Spleen (tissue), 7 donors: ENCODE measurements around the gene UBP1.

Experiments
- CTCF ChIP-seq, 11 experiments: fragments of 200-600 bp in 7 of 11; fragments of 450-650 bp in 4 of 11; sonication (generic) in 4 of 11; IDR thresholded peaks in 8 of 11; conservative IDR thresholded peaks in 3 of 11; 1 replicate in 7 of 11; 2 replicates in 4 of 11; pipeline versions ENCODE4 v1.4.0 to v1.8.0; 2016 to 2021; ENCODE audit warnings: antibody characterized with exemption in 11 of 11, inconsistent platforms in 4 of 11, mild to moderate bottlenecking in 1 of 11
- POLR2A ChIP-seq, 3 donors: fragments of 450-650 bp; IDR thresholded peaks; one replicate each; pipeline ENCODE4 v1.5.1; 2017; ENCODE audit warnings: antibody characterized with exemption in 3 of 3, mild to moderate bottlenecking in 1 of 3
- donor health status: DM: no; HTN: no; CAD: no; lungs with moderate emphysema.
- donor health status: DM: no; HTN: no; CAD: no.
- donor health status: DM: no; HTN: no; CAD: no.

GRCh38 chr3:33403756-33404155 is 36.4 kb downstream of the UBP1 start:
- TF ChIP-seq POLR2A (IDR thresholded peaks at IDR 0.05) (no peak), CTCF (IDR thresholded peaks at IDR 0.05 in 8 of 11, conservative IDR thresholded peaks at IDR 0.05 in 3 of 11) (no peak)
